AG09319 (cell line): ENCODE measurements around the gene ZNF593OS.

Experiments used
- DNase-seq: peaks from one replicate; pipeline ENCODE4 v3.0.0-alpha.2; 2010; ENCODE audit warnings: low read depth; ENCODE audit errors: extremely low read depth
- TF ChIP-seq, protein P1 (sequence below): IDR thresholded peaks from 2 replicates; pipeline ENCODE4 v1.5.1; 2011; ENCODE audit warnings: low read depth, mild to moderate bottlenecking, inconsistent platforms, low read length, moderate library complexity

The ZNF593OS gene

DNA sequence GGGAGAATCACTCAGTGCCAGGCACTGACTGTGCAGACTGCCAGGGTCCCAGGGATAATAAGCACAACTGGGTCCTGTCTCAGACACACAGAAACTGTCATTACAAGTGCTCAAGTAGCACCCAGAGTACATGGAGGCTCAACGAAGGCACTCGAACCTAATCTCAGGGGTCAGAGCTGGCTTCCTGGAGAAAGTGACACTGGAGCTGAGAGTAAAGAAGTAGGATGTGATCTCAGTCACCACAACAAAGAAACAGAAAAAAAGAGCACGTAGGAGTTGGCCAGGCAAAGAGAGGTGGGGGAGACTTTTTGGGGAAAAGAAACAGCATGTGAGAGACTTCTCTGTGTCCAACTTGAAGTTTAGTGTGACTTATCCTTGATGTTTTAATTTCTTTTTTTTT is 20.1 kb upstream of the ZNF593OS start:
- TF ChIP-seq, protein P1, sequence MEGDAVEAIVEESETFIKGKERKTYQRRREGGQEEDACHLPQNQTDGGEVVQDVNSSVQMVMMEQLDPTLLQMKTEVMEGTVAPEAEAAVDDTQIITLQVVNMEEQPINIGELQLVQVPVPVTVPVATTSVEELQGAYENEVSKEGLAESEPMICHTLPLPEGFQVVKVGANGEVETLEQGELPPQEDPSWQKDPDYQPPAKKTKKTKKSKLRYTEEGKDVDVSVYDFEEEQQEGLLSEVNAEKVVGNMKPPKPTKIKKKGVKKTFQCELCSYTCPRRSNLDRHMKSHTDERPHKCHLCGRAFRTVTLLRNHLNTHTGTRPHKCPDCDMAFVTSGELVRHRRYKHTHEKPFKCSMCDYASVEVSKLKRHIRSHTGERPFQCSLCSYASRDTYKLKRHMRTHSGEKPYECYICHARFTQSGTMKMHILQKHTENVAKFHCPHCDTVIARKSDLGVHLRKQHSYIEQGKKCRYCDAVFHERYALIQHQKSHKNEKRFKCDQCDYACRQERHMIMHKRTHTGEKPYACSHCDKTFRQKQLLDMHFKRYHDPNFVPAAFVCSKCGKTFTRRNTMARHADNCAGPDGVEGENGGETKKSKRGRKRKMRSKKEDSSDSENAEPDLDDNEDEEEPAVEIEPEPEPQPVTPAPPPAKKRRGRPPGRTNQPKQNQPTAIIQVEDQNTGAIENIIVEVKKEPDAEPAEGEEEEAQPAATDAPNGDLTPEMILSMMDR, result no peak
- DNase-seq, result no peak

GRCh38 chr1:26190373-26190987 is 18.8 kb upstream of the ZNF593OS start, which contains the start of gene CATSPER4:
CATSPER4 (plus strand) TSS chr1:26190602; CDS start chr1:26190628, 26 bp downstream.
- TF ChIP-seq, protein P1, result peak; percentile 8; the same call in 1 of the 2 replicates
- DNase-seq, result no peak

- DNase-seq, result no peak
- TF ChIP-seq, protein P1, result no peak
Observed at GRCh38 chr1:26189751-26190275, 18.2 kb upstream of the ZNF593OS start.

DNA sequence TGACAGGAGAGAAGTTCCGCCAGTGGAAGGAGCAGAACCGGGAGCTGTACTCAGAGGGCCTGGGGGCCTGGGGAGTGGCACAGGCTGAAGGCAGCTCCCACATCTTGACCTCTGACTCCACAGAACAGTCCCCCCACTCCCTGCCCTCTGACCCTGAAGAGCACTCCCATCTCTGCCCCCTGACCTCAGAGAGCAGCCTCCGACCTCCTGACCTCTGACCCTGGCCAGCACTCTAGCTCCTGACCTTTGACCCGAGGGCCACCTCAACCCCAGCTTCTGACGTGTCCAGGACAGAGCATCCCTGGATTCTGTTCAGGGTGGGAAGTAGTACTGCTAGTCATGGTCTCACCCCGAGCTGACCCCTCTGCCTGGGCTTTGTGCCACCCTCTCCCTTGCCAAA is 17.7 kb upstream of the ZNF593OS start:
- DNase-seq, result no peak
- TF ChIP-seq, protein P1, result no peak

DNA sequence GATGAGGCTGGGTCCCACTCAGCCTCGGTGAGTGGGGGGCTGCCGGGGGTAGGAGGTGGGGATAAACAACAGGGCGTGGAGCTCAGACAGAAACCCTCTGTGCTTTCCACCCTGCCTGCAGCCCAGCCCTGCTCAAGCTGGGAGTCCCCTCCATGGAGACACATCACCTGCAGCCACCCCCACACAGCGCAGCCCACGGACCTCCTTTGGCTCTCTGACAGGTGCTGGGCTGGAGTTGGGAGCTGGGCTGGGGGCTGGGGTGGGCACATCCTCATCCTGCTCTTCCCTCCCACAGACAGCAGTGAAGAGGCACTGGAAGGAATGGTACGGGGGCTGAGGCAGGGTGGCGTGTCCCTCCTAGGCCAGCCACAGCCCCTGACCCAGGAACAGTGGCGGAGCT is 16.8 kb upstream of the ZNF593OS start:
- TF ChIP-seq, protein P1, result no peak
- DNase-seq, result no peak

DNA sequence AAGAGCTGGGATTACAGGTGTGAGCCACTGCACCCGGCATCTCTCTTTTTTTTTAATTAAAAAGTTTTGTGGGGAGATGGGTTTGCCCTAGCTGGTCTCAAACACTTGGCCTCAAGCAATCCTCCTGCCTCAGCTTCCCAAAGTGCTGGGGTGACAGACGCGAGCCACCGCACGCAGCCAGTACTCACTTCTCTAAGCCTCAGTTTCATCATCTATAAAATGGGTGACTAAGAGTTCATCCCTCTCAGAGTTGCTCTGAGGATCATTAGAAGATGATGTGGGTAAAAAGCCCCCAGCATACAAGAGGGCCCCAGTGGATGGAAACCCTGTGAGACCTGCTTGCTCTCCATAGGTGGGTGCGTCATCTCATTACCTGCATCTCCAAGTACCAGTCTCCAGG is 16.2 kb upstream of the ZNF593OS start:
- no peak for DNase-seq
- TF ChIP-seq, protein P1, result no peak

- DNase-seq, result no peak
- TF ChIP-seq, protein P1, result no peak
Observed at GRCh38 chr1:26184883-26185282, 13.3 kb upstream of the ZNF593OS start.
